Endothelial cell of umbilical vein (primary cell): ENCODE data around the gene ENO4.

Experiments used
- CTCF ChIP-seq, 2 donors: IDR thresholded peaks; 1 replicate in 1 of 2; 2 replicates in 1 of 2; pipeline ENCODE4 v1.5.1; 2011; ENCODE audit warnings: low read length in 2 of 2, mild to moderate bottlenecking in 2 of 2, moderate library complexity in 2 of 2, control low read depth in 1 of 2, inconsistent platforms in 1 of 2, low read depth in 1 of 2; ENCODE audit not compliant: insufficient read depth in 1 of 2; ENCODE audit errors: extremely low read depth in 1 of 2
- EZH2 ChIP-seq: IDR thresholded peaks from 2 replicates; pipeline ENCODE4 v1.6.1; 2012; ENCODE audit warnings: borderline replicate concordance, low read depth, mild to moderate bottlenecking, moderate library complexity, low read length, inconsistent platforms; ENCODE audit not compliant: severe bottlenecking
- JUN ChIP-seq: IDR thresholded peaks from 2 replicates; pipeline ENCODE4 v1.6.1; 2011; ENCODE audit warnings: borderline replicate concordance, low read depth; ENCODE audit not compliant: insufficient read length, insufficient read depth
- POLR2A ChIP-seq: IDR thresholded peaks from 2 replicates; pipeline ENCODE4 v1.6.1; 2012; ENCODE audit warnings: low read depth, mild to moderate bottlenecking, control low read depth, low read length

DNA sequence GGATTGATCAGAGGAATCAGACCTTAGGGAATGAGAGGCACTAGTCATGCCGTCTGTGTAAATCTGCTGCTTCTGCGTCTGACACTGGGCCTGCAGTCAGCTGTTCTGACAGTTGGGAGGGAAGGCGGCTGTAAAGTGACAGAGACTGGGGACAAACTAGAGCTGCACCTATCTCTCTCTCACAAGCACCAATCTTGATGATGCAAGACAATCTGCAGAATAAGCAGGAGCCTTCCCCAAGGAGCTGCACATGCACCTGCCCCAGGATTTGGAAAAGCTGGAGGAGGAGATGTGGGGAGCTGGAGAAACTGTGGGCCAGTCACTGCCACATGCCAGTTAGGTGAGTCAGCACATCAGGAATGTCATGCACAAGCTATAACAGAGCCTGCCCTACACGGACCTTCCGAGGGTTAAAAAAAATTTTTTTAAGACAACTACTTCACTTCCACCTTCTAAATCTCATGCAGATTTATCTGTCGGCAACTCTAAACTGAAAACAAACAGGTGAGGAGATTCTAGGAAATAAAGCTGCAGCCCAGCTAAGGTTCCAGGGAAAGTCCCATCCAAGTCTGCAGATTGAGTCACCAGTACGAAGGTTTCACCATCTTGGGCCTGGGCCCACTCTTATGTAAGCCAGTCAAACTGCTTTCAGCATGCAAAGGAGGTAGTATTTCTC is 39.2 kb downstream of the ENO4 start:
- TF ChIP-seq CTCF (IDR thresholded peaks at IDR 0.05; ENCODE audit: extremely low read depth in 1 of 2, insufficient read depth in 1 of 2, low read depth in 1 of 2, low read length in 2 of 2), result no peak
- no peak for TF ChIP-seq POLR2A
- TF ChIP-seq JUN, result peak; percentile 78
- TF ChIP-seq EZH2, result no peak
